ENCODE measurements around the gene LDB2.

Gene LDB2

DNA sequence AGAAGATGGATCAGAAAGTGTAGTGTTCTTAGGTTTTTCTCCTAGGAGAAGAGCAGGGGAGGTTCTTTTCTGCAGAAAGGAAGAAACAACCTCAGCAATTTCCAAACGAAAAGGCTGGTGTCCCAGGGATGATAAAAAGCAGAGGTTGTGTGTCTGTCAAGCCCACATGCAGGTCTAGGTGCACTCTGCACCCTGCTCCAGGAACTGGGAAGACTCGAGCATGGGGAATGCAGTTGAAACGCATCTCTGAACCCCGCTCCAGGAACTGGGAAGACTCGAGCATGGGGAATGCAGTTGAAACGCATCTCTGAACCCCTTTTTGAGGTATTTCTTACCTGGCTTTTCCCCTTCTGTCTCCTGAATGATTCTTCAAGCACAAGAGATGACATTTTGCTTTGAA, 171.2 kb downstream of the LDB2 start:
- H3K27ac ChIP-seq: no peak overlapping the region
- TF ChIP-seq CTCF (IDR thresholded peaks at IDR 0.05) (no peak), ZFX (IDR thresholded peaks at IDR 0.05; ENCODE audit: borderline replicate concordance) (no peak)

DNA sequence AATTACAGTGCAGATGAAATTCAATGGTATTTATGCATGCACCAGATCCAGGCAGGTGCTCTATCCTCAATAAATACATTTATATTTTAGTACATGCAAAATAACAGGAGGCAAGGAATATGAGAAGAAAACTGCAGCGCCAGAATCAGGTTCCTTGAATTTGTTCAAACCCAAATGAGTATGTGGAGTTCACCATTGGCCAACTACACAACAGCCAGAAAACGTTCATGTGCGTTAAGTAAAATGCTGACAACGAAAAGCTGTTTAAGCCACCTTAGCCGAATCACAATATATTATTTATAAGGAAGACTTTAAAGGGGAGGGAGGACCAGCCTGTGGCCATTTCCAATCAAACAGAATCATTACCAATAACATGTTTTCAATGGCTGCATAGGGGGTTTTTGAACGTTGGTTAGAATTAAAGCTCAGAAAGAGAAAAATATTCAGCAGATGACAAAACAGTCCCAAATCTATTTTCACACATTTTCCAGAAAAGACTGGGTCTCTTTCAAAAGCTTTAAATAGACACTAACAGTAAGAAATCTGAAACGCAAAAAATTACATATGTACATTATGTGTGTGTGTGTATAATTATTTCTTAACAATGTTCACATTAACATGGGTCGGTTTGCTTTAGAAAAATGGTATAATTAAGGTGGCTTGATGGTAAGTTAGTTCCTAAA, 171.9 kb downstream of the LDB2 start:
- H3K27ac ChIP-seq: no peak overlapping the region
- TF ChIP-seq ZFX (IDR thresholded peaks at IDR 0.05; ENCODE audit: borderline replicate concordance) (no peak), CTCF (IDR thresholded peaks at IDR 0.05) (no peak)

- no peak for TF ChIP-seq ZFX (IDR thresholded peaks at IDR 0.05; ENCODE audit: borderline replicate concordance)
- no peak for TF ChIP-seq CTCF (IDR thresholded peaks at IDR 0.05)
- H3K27ac ChIP-seq: no peak overlapping the region
These were observed 173.2 kb downstream of the LDB2 start for GRCh38 chr4:16725252-16725651.

DNA sequence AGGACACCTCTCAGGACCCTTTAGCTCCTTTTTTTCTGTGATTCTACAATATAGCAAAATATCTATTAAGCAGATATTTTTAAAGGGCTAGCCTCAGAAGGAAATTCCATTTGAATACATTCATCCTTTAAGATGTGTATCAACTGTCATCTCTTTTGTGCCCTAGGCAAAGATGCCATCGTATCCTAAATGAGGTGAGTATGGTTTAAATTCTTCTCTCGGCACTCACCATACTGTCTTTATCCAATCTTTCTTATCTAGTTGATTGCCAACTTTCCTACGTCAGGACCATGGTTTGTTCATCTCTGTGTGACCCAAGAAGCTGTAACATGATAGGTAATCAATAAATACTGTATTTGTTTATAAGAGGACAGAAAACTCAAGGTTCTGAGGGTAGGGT, 176.0 kb downstream of the LDB2 start:
- H3K27ac ChIP-seq: no peak overlapping the region
- TF ChIP-seq CTCF (IDR thresholded peaks at IDR 0.05): no peak
- no peak for TF ChIP-seq ZFX (IDR thresholded peaks at IDR 0.05; ENCODE audit: borderline replicate concordance)

GRCh38 chr4:16721613-16722291, 176.7 kb downstream of the LDB2 start:
- no peak overlapping the region for H3K27ac ChIP-seq
- no peak for TF ChIP-seq ZFX (IDR thresholded peaks at IDR 0.05; ENCODE audit: borderline replicate concordance)
- TF ChIP-seq CTCF (IDR thresholded peaks at IDR 0.05): no peak

DNA sequence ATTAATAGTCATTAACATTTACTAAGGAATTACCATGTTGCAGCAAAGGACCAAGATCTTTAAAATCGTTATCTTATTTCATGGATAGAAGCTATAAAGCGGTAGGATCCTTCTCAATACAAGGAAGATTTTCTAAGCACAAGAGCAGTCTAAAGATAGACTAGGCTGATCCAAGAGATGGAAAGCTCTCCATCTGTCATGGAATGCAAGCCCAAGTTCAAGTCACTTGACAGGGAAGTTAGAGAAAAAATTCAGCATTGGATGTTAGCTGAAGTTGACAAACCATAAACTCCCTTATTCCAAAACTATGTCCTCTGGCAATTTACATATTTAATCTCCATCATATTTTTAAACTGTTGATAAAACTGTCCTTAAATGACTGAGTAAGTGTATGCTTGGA, 177.7 kb downstream of the LDB2 start:
- TF ChIP-seq CTCF (IDR thresholded peaks at IDR 0.05) (no peak), ZFX (IDR thresholded peaks at IDR 0.05; ENCODE audit: borderline replicate concordance) (no peak)
- no peak overlapping the region for H3K27ac ChIP-seq

- no peak for TF ChIP-seq ZFX (IDR thresholded peaks at IDR 0.05; ENCODE audit: borderline replicate concordance)
- no peak for TF ChIP-seq CTCF (IDR thresholded peaks at IDR 0.05)
These were observed 181.0 kb downstream of the LDB2 start for GRCh38 chr4:16717266-16717970.

More at GRCh38 chr4:16717266-16717970, 181.0 kb downstream of the LDB2 start:
- no peak overlapping the region for H3K27ac ChIP-seq
